ENCODE measurements around the gene PARVG. TPM values are rescaled to one million over a fixed set of nuclear protein-coding genes. Genes with fewer than 3 reads are reported as not detected.
A peak's percentile ranks its signal among the peaks of the same experiment; 100 is the strongest.

PARVG gene
- total RNA-seq, 1 experiment from 2014 or later: 1.3 TPM

- Mint-ChIP-seq H3K4me1 (peaks cover 0 to 7% of the 10 kb centered on the region in 2 experiments; a peak in 2 of 4 replicates), H3K27me3 (ENCODE audit: low read depth) (peaks cover 7% of the 10 kb centered on the region), H3K27ac (no peak overlapping the region), H3K36me3 (ENCODE audit: insufficient read depth in 1 of 3, low read depth in 3 of 3) (no peaks in the 10 kb centered on the region; a peak in 1 of 7 replicates), H3K9me3 (no peaks in the 10 kb centered on the region), H3K4me3 (no peak overlapping the region)
- Histone ChIP-seq H3K56ac (ENCODE audit: insufficient read length, low read depth, low read length) (no peak overlapping the region), H4K20me1 (ENCODE audit: control insufficient read depth, insufficient read depth, insufficient read length) (peaks cover 5% of the 10 kb centered on the region), H4K91ac (ENCODE audit: insufficient read length, low read depth, low read length) (no peak overlapping the region), H2AK5ac (ENCODE audit: insufficient read length, low read length) (no peak overlapping the region), H3K23me2 (ENCODE audit: insufficient read length, low read depth, low read length, poor library complexity, severe bottlenecking) (no peaks in the 10 kb centered on the region), H2BK12ac (ENCODE audit: insufficient read length, low read depth, low read length) (no peak overlapping the region), H3T11ph (ENCODE audit: low read length) (no peak overlapping the region), H2BK5ac (ENCODE audit: insufficient read length, low read length) (no peak overlapping the region), H3K27ac (ENCODE audit: insufficient read length, low read depth, low read length) (no peak overlapping the region), H3K9ac (ENCODE audit: extremely low read depth, insufficient read length, low read length) (no peak overlapping the region), H3K27me3 (ENCODE audit: insufficient read depth, low read length) (no peaks in the 10 kb centered on the region), H3K18ac (ENCODE audit: insufficient read length, low read depth, low read length) (no peak overlapping the region), H3K4me1 (ENCODE audit: insufficient read depth, low read length) (no peaks in the 10 kb centered on the region), H3K79me1 (ENCODE audit: insufficient read depth, low read depth, low read length, poor library complexity, severe bottlenecking) (no peaks in the 10 kb centered on the region), H3K9me3 (ENCODE audit: control insufficient read depth, low read depth, low read length) (no peaks in the 10 kb centered on the region), H3K79me2 (ENCODE audit: insufficient read depth, low read length) (no peaks in the 10 kb centered on the region), H4K8ac (replicated peaks; ENCODE audit: insufficient read length, low read depth, low read length) (no peak overlapping the region), H3K23ac (ENCODE audit: insufficient read length, low read depth, low read length) (no peak overlapping the region), H3K4me2 (ENCODE audit: insufficient read depth, insufficient read length, low read length) (no peak overlapping the region), H4K5ac (ENCODE audit: insufficient read length, low read depth, low read length) (no peak overlapping the region), H3K14ac (ENCODE audit: insufficient read depth, low read length) (peak overlapping the region; percentile 54; the same call in 1 of the 2 replicates), H2BK20ac (ENCODE audit: low read depth, low read length, poor library complexity, severe bottlenecking) (no peak overlapping the region), H2BK15ac (ENCODE audit: low read depth, low read length) (no peak overlapping the region), H2AFZ (ENCODE audit: low read length) (no peak overlapping the region), H2BK120ac (ENCODE audit: low read depth, low read length, poor library complexity, severe bottlenecking) (no peak overlapping the region), H3K4ac (ENCODE audit: low read depth, low read length) (no peak overlapping the region)
- TF ChIP-seq, protein P1, sequence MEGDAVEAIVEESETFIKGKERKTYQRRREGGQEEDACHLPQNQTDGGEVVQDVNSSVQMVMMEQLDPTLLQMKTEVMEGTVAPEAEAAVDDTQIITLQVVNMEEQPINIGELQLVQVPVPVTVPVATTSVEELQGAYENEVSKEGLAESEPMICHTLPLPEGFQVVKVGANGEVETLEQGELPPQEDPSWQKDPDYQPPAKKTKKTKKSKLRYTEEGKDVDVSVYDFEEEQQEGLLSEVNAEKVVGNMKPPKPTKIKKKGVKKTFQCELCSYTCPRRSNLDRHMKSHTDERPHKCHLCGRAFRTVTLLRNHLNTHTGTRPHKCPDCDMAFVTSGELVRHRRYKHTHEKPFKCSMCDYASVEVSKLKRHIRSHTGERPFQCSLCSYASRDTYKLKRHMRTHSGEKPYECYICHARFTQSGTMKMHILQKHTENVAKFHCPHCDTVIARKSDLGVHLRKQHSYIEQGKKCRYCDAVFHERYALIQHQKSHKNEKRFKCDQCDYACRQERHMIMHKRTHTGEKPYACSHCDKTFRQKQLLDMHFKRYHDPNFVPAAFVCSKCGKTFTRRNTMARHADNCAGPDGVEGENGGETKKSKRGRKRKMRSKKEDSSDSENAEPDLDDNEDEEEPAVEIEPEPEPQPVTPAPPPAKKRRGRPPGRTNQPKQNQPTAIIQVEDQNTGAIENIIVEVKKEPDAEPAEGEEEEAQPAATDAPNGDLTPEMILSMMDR (conservative IDR thresholded peaks at IDR 0.05): no peak
- WGBS (ENCODE audit: extremely low coverage, insufficient read length, low lambda C conversion rate): no CpG with 5 or more reads among the region's 17 CpGs
- no peak for DNase-seq
Measured at GRCh38 chr22:44200855-44201550, 20.3 kb downstream of the PARVG start.

Measured in H9 (cell line).